GM12878 (cell line): Measurements from ENCODE around the gene QPCT. TPM values are rescaled to one million over a fixed set of nuclear protein-coding genes. Genes with fewer than 3 reads are reported as not detected.

ENCODE experiments used
- BCLAF1 ChIP-seq: fragments of 450-650 bp; IDR thresholded peaks from 2 replicates; pipeline ENCODE4 v1.6.1; 2017; ENCODE audit warnings: antibody characterized with exemption, mild to moderate bottlenecking, moderate library complexity
- E4F1 ChIP-seq: fragments of 450-650 bp; IDR thresholded peaks from 2 replicates; pipeline ENCODE4 v1.6.1; 2018; ENCODE audit warnings: borderline replicate concordance, mild to moderate bottlenecking; ENCODE audit not compliant: partially characterized antibody
- HDAC6 ChIP-seq: fragments of 200-600 bp; sonication (generic); IDR thresholded peaks from one replicate; pipeline ENCODE4 v1.8.0; 2017; ENCODE audit warnings: antibody characterized with exemption; ENCODE audit not compliant: unreplicated experiment
- KAT2A ChIP-seq: conservative IDR thresholded peaks from 2 replicates; pipeline ENCODE4 v1.6.1; 2011; ENCODE audit warnings: low read depth, low read length; ENCODE audit not compliant: control insufficient read depth
- LARP7 ChIP-seq: fragments of 450-650 bp; IDR thresholded peaks from 2 replicates; pipeline ENCODE4 v1.6.1; 2017; ENCODE audit warnings: mild to moderate bottlenecking
- MAX ChIP-seq: IDR thresholded peaks from 2 replicates; pipeline ENCODE4 v1.6.1; 2012; ENCODE audit warnings: low read depth, low read length, improper control_type of control experiment
- MYB ChIP-seq: fragments of 150-350 bp; IDR thresholded peaks from 2 replicates; pipeline ENCODE4 v1.6.1; 2014; ENCODE audit warnings: mild to moderate bottlenecking, low read depth, low read length, borderline replicate concordance
- MYC ChIP-seq: IDR thresholded peaks from 2 replicates; pipeline ENCODE4 v1.6.1; 2011; ENCODE audit warnings: mild to moderate bottlenecking, low read length, moderate library complexity, inconsistent platforms; ENCODE audit not compliant: insufficient read depth, insufficient replicate concordance, insufficient read length, severe bottlenecking
- NFIC ChIP-seq: IDR thresholded peaks from 2 replicates; pipeline ENCODE4 v1.6.1; 2012; ENCODE audit warnings: low read depth, mild to moderate bottlenecking, inconsistent platforms, low read length, moderate library complexity
- POLR2AphosphoS2 ChIP-seq: IDR thresholded peaks from 2 replicates; pipeline ENCODE4 v1.6.1; 2011; ENCODE audit warnings: low read depth, mild to moderate bottlenecking, low read length, improper control_type of control experiment, moderate library complexity
- SIN3A ChIP-seq: IDR thresholded peaks from 2 replicates; pipeline ENCODE4 v1.6.1; 2012; ENCODE audit warnings: low read depth, low read length, improper control_type of control experiment
- SIX5 ChIP-seq: IDR thresholded peaks from 2 replicates; pipeline ENCODE4 v1.6.1; 2011; ENCODE audit warnings: mild to moderate bottlenecking, low read depth, low read length, moderate library complexity; ENCODE audit not compliant: severe bottlenecking
- SPI1 ChIP-seq: IDR thresholded peaks from 2 replicates; pipeline ENCODE4 v1.6.1; 2011; ENCODE audit warnings: low read depth, mild to moderate bottlenecking, low read length, moderate library complexity, borderline replicate concordance; ENCODE audit not compliant: insufficient read depth
- TCF7 ChIP-seq: IDR thresholded peaks from 2 replicates; pipeline ENCODE4 v1.6.1; 2014; ENCODE audit warnings: antibody characterized with exemption, borderline replicate concordance
- USF2 ChIP-seq: IDR thresholded peaks from 2 replicates; pipeline ENCODE4 v1.6.1; 2011; ENCODE audit warnings: low read depth, low read length, improper control_type of control experiment, borderline replicate concordance
- ZBTB11 ChIP-seq: fragments of 450-650 bp; formaldehyde crosslinking; IDR thresholded peaks from 2 replicates; pipeline ENCODE4 v1.5.0; 2022; ENCODE audit warnings: mild to moderate bottlenecking, missing genetic modification characterization
- polyA plus RNA-seq, 11 experiments: library from polyadenylated mRNA; depleted of rRNA in 4 of 11; unstranded in 6 of 11; stranded (reverse) in 5 of 11; fragments of >200 nt; fragmentation: Nextera tagmentation in 4 of 11; fragmentation: Illumina TruSeq in 1 of 11; extraction: Ambion mirVana in 4 of 11; extraction: Trizol in 1 of 11; gene quantifications; 1 replicate in 1 of 11; 2 replicates in 10 of 11; pipeline versions ENCODE4 v1.2.1 to v1.2.3, GENCODE V29; 2011 to 2016; ENCODE audit warnings: inconsistent platforms in 2 of 11, missing spikeins in 2 of 11, low read depth in 1 of 11
- total RNA-seq, 4 experiments: library from RNA; depleted of rRNA in 3 of 4; stranded (reverse); fragments of >200 nt in 3 of 4; fragmentation: Illumina TruSeq in 1 of 4; extraction: Trizol in 1 of 4; gene quantifications; 2 replicates each; pipeline versions ENCODE4 v1.2.1 to v1.2.3, GENCODE V29; 2013 to 2021

Gene QPCT
- total and polyA plus RNA-seq, 10 of the 15 experiments (the other 5 are each of a cell fraction or from before 2014, with no cell fraction given): 0.14 to 0.86 (median 0.18) TPM; not detected in 1

- TF ChIP-seq ZBTB11 (CRISPR knock-in tag): no peak
- TF ChIP-seq MYC: no peak
- no peak for TF ChIP-seq MAX
- TF ChIP-seq SIX5: no peak
- TF ChIP-seq SPI1: peak; percentile 88
- no peak for TF ChIP-seq USF2
- TF ChIP-seq TCF7: peak; percentile 67; the same call in 1 of the 2 replicates
- no peak for TF ChIP-seq E4F1
- no peak for TF ChIP-seq LARP7
- no peak for TF ChIP-seq HDAC6
- no peak for TF ChIP-seq KAT2A
- TF ChIP-seq POLR2AphosphoS2: no peak
- TF ChIP-seq MYB: no peak
- TF ChIP-seq BCLAF1: no peak
- no peak for TF ChIP-seq SIN3A
- peak; percentile 90 for TF ChIP-seq NFIC
These were observed 45.7 kb downstream of the QPCT start (continued) for GRCh38 chr2:37389989-37390765.
